Hepatocyte (in vitro differentiated cells): ENCODE data around the gene FAM163A.

Experiments
- CTCF ChIP-seq: fragments of 200-600 bp; sonication (generic); IDR thresholded peaks from 2 replicates; pipeline ENCODE4 v1.5.1; 2016; ENCODE audit warnings: antibody characterized with exemption, mild to moderate bottlenecking; ENCODE audit not compliant: poor library complexity
- EZH2 ChIP-seq: fragments of 200-600 bp; sonication (generic); IDR thresholded peaks from 2 replicates; pipeline ENCODE4 v1.6.1; 2016; ENCODE audit warnings: antibody characterized with exemption, mild to moderate bottlenecking, borderline replicate concordance
- EZH2phosphoT487 ChIP-seq: fragments of 200-600 bp; sonication (generic); IDR thresholded peaks from one replicate; pipeline ENCODE4 v1.6.1; 2018; ENCODE audit warnings: antibody characterized with exemption, mild to moderate bottlenecking, low read depth, moderate library complexity; ENCODE audit not compliant: unreplicated experiment, severe bottlenecking

- TF ChIP-seq CTCF (no peak), EZH2 (no peak), EZH2phosphoT487 (no peak)
These were observed 80.6 kb downstream of the FAM163A start for GRCh38 chr1:179823693-179824092.
